HepG2 (cell line): ENCODE measurements around the gene GART. TPM values are rescaled to one million over a fixed set of nuclear protein-coding genes. Genes with fewer than 3 reads are reported as not detected.

Source experiments
- AHR ChIP-seq: IDR thresholded peaks from 2 replicates; pipeline ENCODE4 v1.6.1; 2018; ENCODE audit warnings: missing genetic modification reagents, missing compliant biosample characterization
- BRD4 ChIP-seq: sonication (generic); formaldehyde crosslinking; IDR thresholded peaks from 2 replicates; pipeline ENCODE4 v1.4.0; 2020; ENCODE audit warnings: missing genetic modification reagents
- ERF ChIP-seq: IDR thresholded peaks from 2 replicates; pipeline ENCODE4 v1.6.1; 2018; ENCODE audit warnings: missing biosample characterization, missing genetic modification reagents
- FOXA1 ChIP-seq, 2 experiments: fragments of 450-650 bp in 1 of 2; sonication (generic) in 1 of 2; formaldehyde crosslinking in 1 of 2; IDR thresholded peaks; 2 replicates each; pipeline versions ENCODE4 v1.4.0 to v1.6.1; 2016 to 2020; ENCODE audit warnings: missing genetic modification reagents in 1 of 2
- HNF4G ChIP-seq, 2 experiments: sonication (generic) in 1 of 2; formaldehyde crosslinking in 1 of 2; IDR thresholded peaks; 2 replicates each; pipeline versions ENCODE4 v1.4.0 to v1.6.1; 2011 to 2020; ENCODE audit warnings: borderline replicate concordance in 2 of 2, low read depth in 2 of 2, mild to moderate bottlenecking in 2 of 2, low read length in 1 of 2, missing genetic modification reagents in 1 of 2, moderate library complexity in 1 of 2
- KLF11 ChIP-seq: IDR thresholded peaks from 2 replicates; pipeline ENCODE4 v1.6.1; 2016; ENCODE audit warnings: missing compliant biosample characterization
- NFIB ChIP-seq: sonication (generic); formaldehyde crosslinking; IDR thresholded peaks from 2 replicates; pipeline ENCODE4 v1.9.0; 2021; ENCODE audit warnings: missing genetic modification reagents, mild to moderate bottlenecking, borderline replicate concordance
- SIX1 ChIP-seq: sonication (generic); formaldehyde crosslinking; IDR thresholded peaks from 2 replicates; pipeline ENCODE4 v1.4.0; 2020; ENCODE audit warnings: missing genetic modification reagents, borderline replicate concordance
- SMARCC2 ChIP-seq: fragments of 450-650 bp; IDR thresholded peaks from 2 replicates; pipeline ENCODE4 v1.6.1; 2017; ENCODE audit warnings: antibody characterized with exemption, mild to moderate bottlenecking
- SOX5 ChIP-seq: IDR thresholded peaks from 2 replicates; pipeline ENCODE4 v1.6.1; 2016; ENCODE audit warnings: borderline replicate concordance
- SP2 ChIP-seq: sonication (generic); formaldehyde crosslinking; IDR thresholded peaks from 2 replicates; pipeline ENCODE4 v1.5.1; 2020; ENCODE audit warnings: mild to moderate bottlenecking, missing genetic modification reagents
- TBX2 ChIP-seq: sonication (generic); formaldehyde crosslinking; IDR thresholded peaks from 2 replicates; pipeline ENCODE4 v1.5.0; 2020; ENCODE audit warnings: missing genetic modification reagents, mild to moderate bottlenecking, borderline replicate concordance
- ZNF143 ChIP-seq: sonication (generic); formaldehyde crosslinking; IDR thresholded peaks from 2 replicates; pipeline ENCODE4 v1.4.0; 2020; ENCODE audit warnings: missing genetic modification reagents
- ZNF292 ChIP-seq: sonication (generic); formaldehyde crosslinking; IDR thresholded peaks from 2 replicates; pipeline ENCODE4 v1.8.1; 2022; ENCODE audit warnings: mild to moderate bottlenecking, low read depth, missing genetic modification reagents, borderline replicate concordance
- ZNF430 ChIP-seq: sonication (generic); formaldehyde crosslinking; IDR thresholded peaks from 2 replicates; pipeline ENCODE4 v1.9.0; 2021; ENCODE audit warnings: mild to moderate bottlenecking, missing genetic modification reagents
- ZNF451 ChIP-seq: sonication (generic); formaldehyde crosslinking; IDR thresholded peaks from 2 replicates; pipeline ENCODE4 v1.5.0; 2020; ENCODE audit warnings: mild to moderate bottlenecking, missing genetic modification reagents
- ZNF672 ChIP-seq: sonication (generic); formaldehyde crosslinking; IDR thresholded peaks from 2 replicates; pipeline ENCODE4 v1.8.1; 2022; ENCODE audit warnings: missing genetic modification reagents
- polyA plus RNA-seq, 8 experiments: library from polyadenylated mRNA; depleted of rRNA in 3 of 8; stranded (reverse) in 7 of 8; unstranded in 1 of 8; fragments of >200 nt; fragmentation: Illumina TruSeq in 4 of 8; extraction: Trizol in 4 of 8; gene quantifications; 2 replicates each; pipeline versions ENCODE4 v1.2.1 to v1.2.3, GENCODE V29; 2011 to 2016; ENCODE audit warnings: low read depth in 4 of 8, missing spikeins in 1 of 8, mixed read lengths in 1 of 8; ENCODE audit not compliant: insufficient read depth in 1 of 8
- total RNA-seq, 5 experiments: library from RNA; depleted of rRNA; stranded (reverse); fragments of >200 nt; fragmentation: Illumina TruSeq; extraction: Trizol; gene quantifications; 2 replicates each; pipeline ENCODE4 v1.2.3, GENCODE V29; 2016; ENCODE audit warnings: low read depth in 1 of 5
- TF ChIP-seq, protein P1 (sequence below): sonication (generic); formaldehyde crosslinking; IDR thresholded peaks from 2 replicates; pipeline ENCODE4 v1.4.0; 2020; ENCODE audit warnings: missing genetic modification reagents
- TF ChIP-seq, protein P2 (sequence below): sonication (generic); formaldehyde crosslinking; IDR thresholded peaks from 2 replicates; pipeline ENCODE4 v1.4.0; 2020; ENCODE audit warnings: missing genetic modification reagents
- TF ChIP-seq, protein P3 (sequence below): sonication (generic); formaldehyde crosslinking; IDR thresholded peaks from 2 replicates; pipeline ENCODE4 v1.4.0; 2020; ENCODE audit warnings: mild to moderate bottlenecking, missing genetic modification reagents
- TF ChIP-seq, protein P4 (sequence below): sonication (generic); formaldehyde crosslinking; IDR thresholded peaks from 2 replicates; pipeline ENCODE4 v1.5.0; 2020; ENCODE audit warnings: mild to moderate bottlenecking, missing genetic modification reagents
- TF ChIP-seq, protein P5 (sequence below): sonication (generic); formaldehyde crosslinking; IDR thresholded peaks from 2 replicates; pipeline ENCODE4 v1.4.0; 2020; ENCODE audit warnings: missing genetic modification reagents, borderline replicate concordance

The GART gene
- total and polyA plus RNA-seq, 2 of the 13 experiments (the other 11 are each of a cell fraction or from before 2014, with no cell fraction given), result 17.9 to 109 TPM

DNA sequence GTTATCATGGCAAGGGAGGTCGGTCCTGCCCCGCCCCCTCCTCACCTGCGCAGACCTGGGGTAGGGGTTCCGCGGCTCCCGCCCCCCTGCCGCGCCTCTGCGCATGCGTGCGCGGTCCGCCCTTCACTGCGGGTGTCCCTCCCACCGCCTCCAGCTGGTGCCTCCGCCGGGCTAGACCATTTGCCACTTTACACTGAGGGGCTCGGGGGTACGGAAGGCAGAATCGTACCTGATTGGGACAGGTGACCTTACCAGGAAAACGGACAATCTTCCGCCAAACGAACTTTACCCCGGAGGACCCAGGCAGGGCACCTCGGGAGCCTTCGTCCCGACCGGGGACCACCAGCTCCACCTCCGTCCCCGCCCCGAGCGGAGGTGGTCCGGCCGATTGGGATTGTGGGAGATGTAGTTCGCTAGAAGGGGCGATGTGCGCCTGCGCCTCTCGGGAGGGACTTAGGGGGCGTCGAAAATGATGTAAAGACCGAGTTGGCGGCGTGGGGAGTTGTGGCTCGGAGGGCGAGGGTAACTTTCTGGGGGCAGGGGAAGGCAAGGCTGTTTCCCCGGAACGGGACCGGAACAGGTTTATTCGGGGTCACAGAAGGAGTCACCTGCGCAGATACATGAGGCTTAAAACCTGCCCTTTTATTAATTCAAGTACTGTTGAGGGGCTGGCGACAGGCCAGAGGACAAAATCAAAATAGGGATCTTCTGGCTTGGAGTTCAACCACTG lies 50.4 kb downstream of the GART start, which contains the start of gene DNAJC28 (continued):
- no peak for TF ChIP-seq HNF4G (IDR thresholded peaks at IDR 0.05; ENCODE audit: borderline replicate concordance, low read depth, low read length)
- no peak for TF ChIP-seq HNF4G (CRISPR knock-in tag; IDR thresholded peaks at IDR 0.05; ENCODE audit: borderline replicate concordance, low read depth)
- TF ChIP-seq KLF11 (CRISPR knock-in tag), result peak; percentile 47; the same call in 1 of the 2 replicates
- TF ChIP-seq SMARCC2, result no peak
- TF ChIP-seq ZNF672 (CRISPR knock-in tag), result no peak
- 0 out of 2 replicates have a peak, but pooled peaks have one; percentile 19 for TF ChIP-seq SP2 (CRISPR knock-in tag)
- no peak for TF ChIP-seq FOXA1 (IDR thresholded peaks at IDR 0.05)
- no peak for TF ChIP-seq FOXA1 (CRISPR knock-in tag; IDR thresholded peaks at IDR 0.05)
- no peak for TF ChIP-seq NFIB (CRISPR knock-in tag)
- peak; percentile 43; the same call in 1 of the 2 replicates for TF ChIP-seq TBX2 (CRISPR knock-in tag)
- TF ChIP-seq, protein P1, sequence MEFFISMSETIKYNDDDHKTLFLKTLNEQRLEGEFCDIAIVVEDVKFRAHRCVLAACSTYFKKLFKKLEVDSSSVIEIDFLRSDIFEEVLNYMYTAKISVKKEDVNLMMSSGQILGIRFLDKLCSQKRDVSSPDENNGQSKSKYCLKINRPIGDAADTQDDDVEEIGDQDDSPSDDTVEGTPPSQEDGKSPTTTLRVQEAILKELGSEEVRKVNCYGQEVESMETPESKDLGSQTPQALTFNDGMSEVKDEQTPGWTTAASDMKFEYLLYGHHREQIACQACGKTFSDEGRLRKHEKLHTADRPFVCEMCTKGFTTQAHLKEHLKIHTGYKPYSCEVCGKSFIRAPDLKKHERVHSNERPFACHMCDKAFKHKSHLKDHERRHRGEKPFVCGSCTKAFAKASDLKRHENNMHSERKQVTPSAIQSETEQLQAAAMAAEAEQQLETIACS, result no peak
- TF ChIP-seq, protein P2, sequence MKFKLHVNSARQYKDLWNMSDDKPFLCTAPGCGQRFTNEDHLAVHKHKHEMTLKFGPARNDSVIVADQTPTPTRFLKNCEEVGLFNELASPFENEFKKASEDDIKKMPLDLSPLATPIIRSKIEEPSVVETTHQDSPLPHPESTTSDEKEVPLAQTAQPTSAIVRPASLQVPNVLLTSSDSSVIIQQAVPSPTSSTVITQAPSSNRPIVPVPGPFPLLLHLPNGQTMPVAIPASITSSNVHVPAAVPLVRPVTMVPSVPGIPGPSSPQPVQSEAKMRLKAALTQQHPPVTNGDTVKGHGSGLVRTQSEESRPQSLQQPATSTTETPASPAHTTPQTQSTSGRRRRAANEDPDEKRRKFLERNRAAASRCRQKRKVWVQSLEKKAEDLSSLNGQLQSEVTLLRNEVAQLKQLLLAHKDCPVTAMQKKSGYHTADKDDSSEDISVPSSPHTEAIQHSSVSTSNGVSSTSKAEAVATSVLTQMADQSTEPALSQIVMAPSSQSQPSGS (CRISPR knock-in tag), result peak; percentile 65; the same call in 1 of the 2 replicates
- TF ChIP-seq ZNF430, result peak; percentile 76; the same call in 1 of the 2 replicates
- TF ChIP-seq ZNF143 (CRISPR knock-in tag), result peak; percentile 94
- TF ChIP-seq, protein P3, sequence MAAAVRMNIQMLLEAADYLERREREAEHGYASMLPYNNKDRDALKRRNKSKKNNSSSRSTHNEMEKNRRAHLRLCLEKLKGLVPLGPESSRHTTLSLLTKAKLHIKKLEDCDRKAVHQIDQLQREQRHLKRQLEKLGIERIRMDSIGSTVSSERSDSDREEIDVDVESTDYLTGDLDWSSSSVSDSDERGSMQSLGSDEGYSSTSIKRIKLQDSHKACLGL (CRISPR knock-in tag), result peak; percentile 73
- TF ChIP-seq SIX1 (CRISPR knock-in tag), result no peak
- no peak for TF ChIP-seq BRD4 (CRISPR knock-in tag)
- peak; percentile 55; the same call in 1 of the 2 replicates for TF ChIP-seq ERF (CRISPR knock-in tag)
- no peak for TF ChIP-seq SOX5 (CRISPR knock-in tag)
- no peak; the same call in 1 of the 2 replicates for TF ChIP-seq ZNF292 (CRISPR knock-in tag)
- TF ChIP-seq, protein P4, sequence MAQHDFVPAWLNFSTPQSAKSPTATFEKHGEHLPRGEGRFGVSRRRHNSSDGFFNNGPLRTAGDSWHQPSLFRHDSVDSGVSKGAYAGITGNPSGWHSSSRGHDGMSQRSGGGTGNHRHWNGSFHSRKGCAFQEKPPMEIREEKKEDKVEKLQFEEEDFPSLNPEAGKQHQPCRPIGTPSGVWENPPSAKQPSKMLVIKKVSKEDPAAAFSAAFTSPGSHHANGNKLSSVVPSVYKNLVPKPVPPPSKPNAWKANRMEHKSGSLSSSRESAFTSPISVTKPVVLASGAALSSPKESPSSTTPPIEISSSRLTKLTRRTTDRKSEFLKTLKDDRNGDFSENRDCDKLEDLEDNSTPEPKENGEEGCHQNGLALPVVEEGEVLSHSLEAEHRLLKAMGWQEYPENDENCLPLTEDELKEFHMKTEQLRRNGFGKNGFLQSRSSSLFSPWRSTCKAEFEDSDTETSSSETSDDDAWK (CRISPR knock-in tag), result no peak
- TF ChIP-seq ZNF451 (CRISPR knock-in tag), result peak; percentile 68; the same call in 1 of the 2 replicates
- TF ChIP-seq, protein P5, sequence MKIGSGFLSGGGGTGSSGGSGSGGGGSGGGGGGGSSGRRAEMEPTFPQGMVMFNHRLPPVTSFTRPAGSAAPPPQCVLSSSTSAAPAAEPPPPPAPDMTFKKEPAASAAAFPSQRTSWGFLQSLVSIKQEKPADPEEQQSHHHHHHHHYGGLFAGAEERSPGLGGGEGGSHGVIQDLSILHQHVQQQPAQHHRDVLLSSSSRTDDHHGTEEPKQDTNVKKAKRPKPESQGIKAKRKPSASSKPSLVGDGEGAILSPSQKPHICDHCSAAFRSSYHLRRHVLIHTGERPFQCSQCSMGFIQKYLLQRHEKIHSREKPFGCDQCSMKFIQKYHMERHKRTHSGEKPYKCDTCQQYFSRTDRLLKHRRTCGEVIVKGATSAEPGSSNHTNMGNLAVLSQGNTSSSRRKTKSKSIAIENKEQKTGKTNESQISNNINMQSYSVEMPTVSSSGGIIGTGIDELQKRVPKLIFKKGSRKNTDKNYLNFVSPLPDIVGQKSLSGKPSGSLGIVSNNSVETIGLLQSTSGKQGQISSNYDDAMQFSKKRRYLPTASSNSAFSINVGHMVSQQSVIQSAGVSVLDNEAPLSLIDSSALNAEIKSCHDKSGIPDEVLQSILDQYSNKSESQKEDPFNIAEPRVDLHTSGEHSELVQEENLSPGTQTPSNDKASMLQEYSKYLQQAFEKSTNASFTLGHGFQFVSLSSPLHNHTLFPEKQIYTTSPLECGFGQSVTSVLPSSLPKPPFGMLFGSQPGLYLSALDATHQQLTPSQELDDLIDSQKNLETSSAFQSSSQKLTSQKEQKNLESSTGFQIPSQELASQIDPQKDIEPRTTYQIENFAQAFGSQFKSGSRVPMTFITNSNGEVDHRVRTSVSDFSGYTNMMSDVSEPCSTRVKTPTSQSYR (CRISPR knock-in tag), result peak; percentile 7; the same call in 1 of the 2 replicates
- TF ChIP-seq AHR (CRISPR knock-in tag), result peak; percentile 61
